Raji (cell line): ENCODE results near the gene ATP10A.

Experiments used
- POLR2A ChIP-seq: IDR thresholded peaks from 2 replicates; pipeline ENCODE4 v1.6.1; 2011; ENCODE audit warnings: low read depth, low read length, control low read depth; ENCODE audit not compliant: insufficient read depth

The ATP10A gene

DNA sequence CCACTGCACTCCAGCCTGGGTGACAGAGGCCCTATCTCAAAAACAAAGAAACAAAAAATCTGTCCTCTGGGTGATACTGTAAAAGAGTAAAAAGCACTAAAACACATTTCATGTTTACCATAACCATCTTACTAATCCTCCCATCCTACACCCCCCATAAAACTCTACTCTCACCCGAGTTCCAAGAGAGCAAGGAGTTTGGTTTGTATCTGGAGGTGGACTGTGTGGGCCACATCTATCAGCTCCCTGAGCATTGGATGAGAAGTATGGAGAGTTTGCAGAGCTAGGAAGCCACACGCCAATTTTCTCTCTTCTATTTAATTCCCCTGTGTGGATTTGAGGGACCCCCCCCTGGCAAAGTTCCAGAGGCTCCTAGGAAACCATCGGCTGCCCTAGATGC, 80.0 kb downstream of the ATP10A start:
- TF ChIP-seq POLR2A = no peak

DNA sequence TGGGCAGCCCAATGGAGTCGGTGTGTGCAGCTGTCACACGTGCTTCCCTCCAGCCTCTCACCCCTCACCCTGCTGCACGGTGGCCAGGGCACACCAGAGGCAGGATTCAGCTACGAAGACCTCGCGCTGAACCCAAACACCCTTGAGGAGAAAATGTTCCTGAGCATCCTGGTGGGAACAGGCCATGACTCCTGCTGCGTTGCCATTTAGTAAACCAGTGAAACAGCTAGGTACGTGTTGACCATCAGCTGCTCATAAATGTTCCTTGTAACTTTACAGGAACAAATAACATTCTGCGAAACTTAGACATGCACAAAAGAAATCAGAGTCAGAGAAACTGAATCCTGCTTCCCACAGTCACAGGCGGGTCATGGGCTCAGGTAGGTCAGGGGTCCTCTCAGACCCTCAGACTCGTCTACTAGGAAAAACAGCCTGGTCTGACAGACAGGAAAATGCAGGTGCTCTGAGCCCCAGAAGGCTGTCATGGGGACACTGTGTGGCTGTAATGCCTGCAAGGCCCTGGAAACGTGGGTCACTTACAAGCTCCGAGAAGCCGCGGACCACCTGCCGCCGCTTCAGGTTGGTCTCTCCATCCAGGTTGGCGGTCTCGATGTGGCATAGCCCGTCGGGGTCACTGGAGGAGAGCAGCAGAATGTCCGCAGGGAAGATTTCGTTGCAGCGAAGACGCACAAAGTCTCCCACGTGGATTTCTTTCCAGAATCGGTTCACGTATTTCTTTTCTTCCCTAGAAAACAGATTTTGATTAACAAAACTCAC, 82.5 kb downstream of the ATP10A start:
- no peak for TF ChIP-seq POLR2A

DNA sequence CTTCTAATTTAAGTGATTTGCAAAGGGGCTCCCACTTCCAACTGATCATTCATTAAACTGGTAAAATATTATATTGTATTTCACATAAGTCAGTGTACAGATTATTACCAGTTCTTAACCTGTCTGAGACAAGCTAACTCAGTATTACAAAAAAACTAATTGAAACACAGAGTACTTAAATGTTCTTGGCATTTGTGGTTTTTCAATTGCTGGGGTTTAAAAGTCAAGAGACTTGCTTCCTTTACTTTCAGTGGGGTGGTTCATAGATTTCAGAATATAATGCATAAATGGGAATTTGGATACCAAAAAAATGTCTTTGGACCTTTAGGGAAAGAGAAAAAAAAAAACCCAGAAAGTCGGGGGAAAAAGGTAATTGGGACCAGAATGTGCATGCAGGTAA, 85.0 kb downstream of the ATP10A start:
- TF ChIP-seq POLR2A = no peak

DNA sequence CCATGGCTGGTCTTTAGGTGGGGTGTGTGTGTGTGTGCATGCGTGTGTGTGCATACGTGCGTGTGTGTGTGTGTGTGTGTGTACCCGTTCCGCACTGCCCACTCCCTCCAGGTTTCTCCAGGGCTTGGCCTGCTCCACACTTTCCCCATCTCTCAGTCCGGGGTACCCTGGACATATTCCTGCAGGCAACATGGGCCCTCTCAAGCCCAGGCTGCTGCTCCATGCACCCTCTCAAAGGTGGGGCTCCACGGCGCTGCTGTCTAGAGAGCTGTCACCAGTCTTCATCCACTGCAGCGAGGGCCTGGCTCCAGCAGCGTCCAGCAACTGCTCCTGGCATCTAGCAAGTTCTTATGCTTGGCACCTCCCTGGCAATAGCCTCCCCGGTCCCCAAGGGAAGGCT, 86.1 kb downstream of the ATP10A start:
- TF ChIP-seq POLR2A = no peak

DNA sequence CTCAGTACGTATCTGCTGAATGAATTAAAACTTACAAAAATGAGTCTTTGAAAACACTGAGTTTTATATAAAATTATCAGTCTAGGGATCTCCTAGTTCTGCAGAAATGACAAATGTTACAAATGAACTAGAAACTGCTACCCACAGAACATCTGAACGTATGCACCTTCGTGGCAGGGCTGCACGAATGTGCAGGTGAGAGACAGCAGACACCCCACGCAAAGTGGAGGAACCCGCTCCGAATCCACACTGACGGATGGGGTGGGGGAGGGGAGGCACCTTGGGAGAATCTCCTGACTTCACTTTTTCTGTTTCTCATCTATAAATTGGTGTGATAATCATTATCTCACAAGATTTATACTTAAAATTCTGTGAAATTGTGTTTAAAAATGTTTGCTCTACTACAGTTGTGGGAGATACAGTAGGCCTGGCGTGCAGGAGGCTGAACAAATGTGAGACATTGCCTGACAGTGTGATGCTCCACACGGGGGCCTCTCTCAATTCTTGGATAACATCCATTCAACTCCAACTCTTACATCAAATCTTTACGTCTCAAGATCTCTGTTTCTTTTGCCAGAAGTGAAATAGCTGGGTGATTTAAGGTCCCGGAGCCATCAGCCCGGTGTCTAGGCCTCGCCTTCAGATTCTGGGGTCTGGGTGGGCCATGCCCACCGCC, 86.9 kb downstream of the ATP10A start:
- no peak for TF ChIP-seq POLR2A

DNA sequence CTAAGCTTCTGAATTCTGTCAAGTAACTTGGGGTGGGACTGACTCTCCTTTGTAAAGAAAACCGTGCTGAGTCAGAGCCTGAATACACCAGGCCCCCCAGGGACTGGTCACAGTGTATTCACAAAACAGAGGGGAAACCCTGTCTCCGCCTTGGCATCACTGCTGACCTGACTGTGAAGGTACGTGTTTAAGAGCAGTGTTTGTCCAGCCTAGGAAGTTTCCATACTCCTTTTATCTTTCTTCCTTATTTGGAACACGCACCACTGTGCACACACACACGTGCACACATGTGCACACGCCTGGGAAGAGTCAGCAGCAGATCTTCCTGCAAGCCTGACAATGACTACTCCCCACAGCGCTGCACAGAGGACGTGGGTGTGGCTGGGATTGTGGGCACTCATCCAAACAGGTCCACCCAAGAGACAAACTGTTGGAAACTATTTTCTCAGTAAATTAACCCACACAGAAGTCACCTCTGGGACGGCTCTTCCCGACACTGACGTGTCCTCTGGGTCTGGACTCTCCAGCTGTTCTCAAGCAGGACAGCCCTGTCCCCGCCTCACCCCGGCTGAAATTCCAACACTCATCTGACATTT, 87.7 kb downstream of the ATP10A start:
- TF ChIP-seq POLR2A = no peak

DNA sequence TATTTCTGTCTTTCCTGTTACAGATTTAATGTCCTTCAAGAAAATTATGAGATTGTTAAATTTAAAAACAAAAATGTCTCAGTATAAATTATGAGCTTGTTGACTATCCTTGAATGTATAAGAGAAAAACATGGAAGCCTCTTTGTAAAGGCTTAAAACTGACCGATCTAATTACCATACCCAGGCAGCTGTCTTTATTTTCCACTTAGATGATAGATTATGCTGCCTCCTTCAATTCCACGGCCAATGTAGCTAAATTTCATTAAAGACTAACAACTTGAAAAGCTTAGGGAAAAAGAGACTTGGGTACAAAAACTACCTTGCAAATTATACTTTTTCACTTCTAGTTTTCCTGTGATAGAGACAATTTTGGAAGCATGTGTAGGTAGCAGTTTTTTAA, 88.3 kb downstream of the ATP10A start:
- TF ChIP-seq POLR2A = no peak

DNA sequence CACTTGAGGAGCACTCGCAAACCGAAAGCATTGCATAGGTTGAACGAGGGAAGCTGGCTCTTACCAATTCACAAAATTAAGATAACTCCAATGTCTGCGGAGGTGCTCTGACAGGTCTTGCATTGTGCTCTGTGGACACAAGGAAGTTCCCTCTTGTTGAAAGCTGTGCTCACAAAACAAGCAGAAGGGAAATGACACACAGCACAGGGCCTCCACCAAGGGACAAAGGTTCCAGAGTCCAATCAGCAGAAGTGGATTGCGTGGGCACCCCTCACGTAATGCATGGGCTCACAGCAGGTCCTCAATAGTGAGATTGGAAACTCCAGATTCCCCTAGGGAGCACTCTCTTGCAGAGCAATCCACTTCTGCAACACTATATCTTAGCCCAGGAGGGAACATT, 89.9 kb downstream of the ATP10A start:
- TF ChIP-seq POLR2A = no peak

DNA sequence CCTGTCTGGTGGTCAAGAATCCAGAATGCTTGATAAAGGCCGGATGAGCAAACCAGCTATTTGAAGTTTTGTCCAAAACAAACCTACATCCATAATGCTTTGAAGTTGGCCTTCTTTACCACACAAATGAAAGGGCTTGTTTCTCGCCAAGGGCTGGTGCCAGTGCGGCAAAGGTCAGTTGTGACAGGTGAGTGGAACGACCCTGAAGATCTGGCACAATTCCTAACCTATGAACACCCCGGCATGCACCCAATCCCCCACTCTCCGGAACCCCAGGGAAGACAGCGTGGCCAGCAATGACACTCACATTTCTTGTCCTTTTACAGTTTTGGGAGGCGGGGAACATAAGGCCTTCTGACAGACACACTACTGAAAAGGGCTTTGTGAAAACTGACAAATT, 90.6 kb downstream of the ATP10A start:
- TF ChIP-seq POLR2A = no peak

DNA sequence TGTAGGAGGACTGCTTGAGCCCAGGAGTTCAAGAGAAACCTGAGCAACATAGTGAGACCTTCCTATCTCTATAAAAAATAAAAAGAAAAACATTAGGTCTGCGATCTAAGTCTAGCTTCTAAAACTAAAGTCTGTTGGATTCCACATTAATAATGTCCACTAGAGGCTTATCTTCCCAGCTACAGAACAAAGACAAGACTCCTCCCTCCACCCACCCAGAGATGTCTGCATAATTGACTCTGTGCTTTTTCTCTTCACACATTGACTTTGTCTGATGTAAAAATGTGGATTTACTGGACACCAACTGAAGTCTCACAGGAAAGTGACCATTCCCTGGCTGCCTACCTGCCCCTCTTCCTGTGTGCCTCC, 91.8 kb downstream of the ATP10A start:
- TF ChIP-seq POLR2A = no peak

DNA sequence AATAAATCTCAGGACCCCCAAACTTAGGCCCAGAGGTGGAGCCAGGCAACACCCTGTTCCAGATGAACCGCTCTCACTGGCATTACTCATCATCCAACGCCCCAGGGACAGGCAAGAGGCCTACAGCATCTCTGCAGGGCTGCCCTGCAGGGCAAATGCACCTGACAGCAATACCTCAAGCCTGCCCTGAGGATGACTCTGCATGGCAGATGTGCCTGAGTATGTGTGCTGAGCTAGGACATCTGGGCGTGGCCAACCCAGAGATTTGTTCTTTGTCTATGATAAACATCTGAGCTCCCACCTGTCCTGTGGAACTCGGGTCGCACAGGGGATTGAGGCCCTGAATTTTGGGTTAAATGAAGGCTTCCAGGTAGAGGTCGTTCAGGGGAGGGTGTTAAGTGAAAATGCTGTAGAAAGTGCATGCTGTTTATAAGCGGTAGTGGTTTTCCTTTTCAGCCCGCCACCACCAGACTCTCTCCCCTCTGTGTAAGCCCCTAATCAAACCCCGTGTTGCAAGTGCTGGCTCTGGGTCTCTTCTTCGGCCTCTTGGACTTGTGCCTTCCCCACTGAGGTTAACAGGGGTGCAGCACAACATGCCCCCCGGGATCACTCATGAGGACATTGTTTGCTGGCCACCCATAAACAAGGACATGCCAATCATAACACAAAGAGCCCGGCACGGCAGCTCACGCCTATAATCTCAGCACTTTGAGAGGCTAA, 92.3 kb downstream of the ATP10A start:
- no peak for TF ChIP-seq POLR2A

DNA sequence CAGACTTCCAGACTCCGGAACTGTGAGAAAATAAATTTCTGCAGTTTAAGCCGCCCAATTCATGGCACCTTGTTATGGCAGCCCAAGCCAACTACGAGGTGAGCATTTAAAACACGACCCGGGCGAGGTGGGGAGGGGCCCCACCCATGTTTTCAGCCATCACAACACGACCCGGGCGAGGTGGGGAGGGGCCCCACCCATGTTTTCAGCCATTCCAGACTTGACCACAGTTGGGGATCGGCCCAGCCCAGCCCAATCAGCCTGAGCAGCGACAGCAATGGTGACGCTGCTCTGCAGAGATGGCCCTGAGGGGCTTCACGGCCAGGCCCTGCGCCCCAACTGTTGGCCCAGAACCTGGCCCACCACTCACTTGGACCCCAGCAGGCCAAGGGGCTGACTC, 93.1 kb downstream of the ATP10A start:
- no peak for TF ChIP-seq POLR2A

DNA sequence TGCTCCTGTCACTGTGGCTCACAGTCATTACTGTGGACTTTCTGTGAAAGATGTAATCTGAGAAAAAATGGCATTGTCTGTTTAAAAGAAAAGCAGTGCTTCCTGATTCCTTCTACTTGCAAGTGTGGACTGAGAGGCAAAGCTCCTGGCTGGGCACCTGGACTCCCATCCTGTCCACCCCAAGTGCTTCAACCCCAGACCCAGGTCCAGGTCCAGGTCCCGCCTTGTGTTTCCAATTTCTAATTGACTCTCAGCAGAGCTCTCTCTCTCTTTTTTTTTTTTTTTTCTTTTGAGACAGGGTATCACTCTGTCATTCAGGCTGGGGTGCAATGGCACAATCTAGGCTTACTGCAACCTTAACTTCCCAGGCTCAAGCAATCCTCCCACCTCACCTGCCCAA, 94.9 kb downstream of the ATP10A start:
- no peak for TF ChIP-seq POLR2A

DNA sequence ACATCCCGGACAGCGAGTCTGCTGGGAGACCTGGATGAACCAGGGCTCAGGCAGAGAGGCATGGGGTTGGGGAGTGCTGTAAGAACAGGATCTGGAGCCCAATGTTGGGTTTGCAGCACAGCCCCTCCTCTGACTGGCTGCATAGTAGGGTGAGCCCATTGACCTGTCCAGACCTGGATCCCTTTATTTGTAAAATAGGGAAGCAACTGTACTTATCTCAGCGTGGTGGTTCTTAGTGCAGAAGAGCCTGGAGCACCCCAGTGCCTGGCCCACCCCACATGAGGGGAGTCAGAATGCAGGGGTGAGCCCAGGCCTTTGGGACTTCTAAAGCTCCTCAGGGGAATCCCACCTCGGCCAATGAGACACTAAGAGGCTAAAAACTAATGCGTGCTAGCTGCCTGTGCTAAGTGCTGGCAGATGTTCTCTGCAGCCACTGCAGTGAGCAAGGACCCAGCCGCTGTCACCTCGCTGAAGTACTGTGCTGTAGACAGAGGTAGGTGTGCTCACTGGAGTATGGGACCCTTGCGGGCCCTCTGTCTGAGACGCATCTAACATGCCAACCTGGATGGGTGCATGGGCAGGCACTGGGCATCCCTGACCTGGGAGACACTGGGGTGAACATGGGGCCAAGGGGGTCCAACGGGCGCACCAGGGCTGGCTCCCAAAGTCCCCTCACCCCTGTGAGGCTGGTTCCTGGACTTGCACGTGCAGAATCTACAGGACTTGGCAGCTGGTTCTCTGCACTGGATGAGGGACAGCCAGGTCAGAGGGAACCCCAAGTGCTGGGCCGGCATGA, 95.6 kb downstream of the ATP10A start:
- TF ChIP-seq POLR2A = no peak

DNA sequence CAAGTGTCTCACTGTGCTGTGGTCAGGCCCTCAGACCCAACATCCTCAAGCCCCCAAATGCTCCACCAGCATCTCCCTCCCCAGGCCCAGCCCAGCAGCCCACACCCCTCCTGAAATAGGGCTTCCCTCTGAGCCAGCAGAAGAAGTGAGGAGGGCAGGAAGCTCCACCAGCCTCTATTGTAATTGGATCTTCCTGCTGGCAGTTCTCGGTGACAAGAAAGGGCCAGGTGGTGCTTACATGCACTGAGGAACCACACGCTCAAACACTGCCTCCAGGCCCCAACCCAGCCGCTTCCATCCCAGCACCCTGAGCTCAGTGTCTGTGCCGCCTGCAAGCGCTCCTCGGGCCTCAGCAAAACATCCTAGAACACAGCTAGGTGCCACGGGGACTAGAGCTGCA, 96.7 kb downstream of the ATP10A start:
- TF ChIP-seq POLR2A = no peak
